Hematopoietic multipotent progenitor cell treated with erythropoietin and hydrocortisone succinate and interleukin-3 and kit ligand, for 4 days (in vitro differentiated cells): ENCODE results near the gene TSEN54.

Experiments
- DNase-seq: peaks from one replicate; pipeline ENCODE4 v3.0.0-alpha.2; 2015

The TSEN54 gene

DNA sequence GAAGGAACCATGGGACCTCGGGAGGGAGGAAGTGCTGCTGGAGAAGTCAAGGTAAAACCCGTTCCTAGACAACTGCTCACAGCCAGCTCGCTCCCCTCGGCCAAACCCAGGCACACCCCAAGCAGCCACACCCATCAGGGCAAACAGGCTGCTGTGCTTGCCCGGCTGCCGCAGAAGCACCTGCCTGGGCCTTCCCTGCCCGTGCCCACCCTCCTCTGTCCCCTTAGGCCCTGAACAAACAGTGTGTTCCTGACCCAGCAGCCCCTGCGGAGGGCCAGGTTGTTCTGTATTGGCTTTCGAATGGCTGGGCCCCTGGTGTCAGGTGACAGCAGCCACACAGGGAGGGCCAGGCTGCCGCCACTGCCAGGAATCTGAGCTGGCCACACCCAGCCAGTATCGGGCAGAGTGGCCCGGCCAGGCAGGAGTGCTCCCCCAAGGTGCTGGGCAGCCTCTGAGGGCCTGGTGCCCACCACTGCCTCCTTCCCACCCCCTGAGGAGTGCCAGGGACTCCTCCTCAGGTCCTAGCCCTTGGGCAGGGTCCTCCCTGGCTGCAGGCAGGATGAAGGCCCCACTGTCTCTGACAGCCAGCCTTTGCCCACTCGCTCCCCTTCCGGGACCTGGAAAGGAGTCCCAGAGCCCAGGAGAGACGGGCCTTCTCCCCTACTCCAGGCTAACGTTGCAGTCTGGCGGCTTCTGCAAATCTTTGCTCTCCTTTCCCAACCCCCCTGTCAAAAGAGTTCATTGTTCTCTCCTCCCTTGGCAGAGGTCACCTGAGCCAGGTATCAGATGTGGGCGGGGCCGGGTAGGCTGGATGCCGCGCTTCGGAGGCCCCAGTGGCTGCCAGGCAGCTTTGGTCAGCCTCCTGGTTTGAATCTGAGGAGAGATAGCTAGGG lies 33.2 kb downstream of the TSEN54 start:
- no peak for DNase-seq

DNA sequence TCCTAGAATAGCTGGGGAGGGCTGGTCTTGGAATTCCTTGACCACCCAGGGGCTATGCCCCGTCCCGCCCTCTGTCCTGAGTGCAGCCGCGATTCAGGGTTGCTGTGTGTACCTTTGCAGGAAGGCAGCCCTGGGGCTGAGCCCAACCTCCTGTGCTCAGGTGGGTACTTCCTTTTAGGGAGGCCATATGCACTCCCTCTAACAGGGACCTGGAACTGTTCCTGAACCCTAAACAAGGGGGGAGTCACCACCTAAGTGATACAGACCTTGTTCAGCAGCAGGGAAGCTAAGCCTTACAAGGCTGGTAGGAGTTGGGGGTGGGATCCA lies 33.8 kb downstream of the TSEN54 start:
- DNase-seq = no peak

DNA sequence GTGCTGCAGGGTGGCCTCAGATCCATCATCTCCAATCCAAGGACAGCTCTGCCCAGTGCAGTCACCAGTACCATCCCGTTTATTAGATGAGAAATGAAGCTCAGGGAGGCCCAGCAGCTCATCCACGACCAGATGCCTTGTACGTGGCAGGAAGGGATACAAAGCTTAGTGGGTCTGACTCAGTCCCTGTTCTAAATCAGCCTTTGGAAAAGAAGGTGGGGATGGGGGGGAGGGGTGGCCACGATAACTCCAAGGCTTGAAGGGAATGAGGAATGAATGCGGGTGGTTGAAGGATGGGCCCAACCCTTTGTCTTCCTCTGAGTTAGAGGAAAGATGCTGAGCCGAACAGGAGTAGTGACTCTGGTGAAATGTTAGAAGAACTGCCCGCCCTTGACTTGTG lies 34.9 kb downstream of the TSEN54 start:
- DNase-seq = no peak

DNA sequence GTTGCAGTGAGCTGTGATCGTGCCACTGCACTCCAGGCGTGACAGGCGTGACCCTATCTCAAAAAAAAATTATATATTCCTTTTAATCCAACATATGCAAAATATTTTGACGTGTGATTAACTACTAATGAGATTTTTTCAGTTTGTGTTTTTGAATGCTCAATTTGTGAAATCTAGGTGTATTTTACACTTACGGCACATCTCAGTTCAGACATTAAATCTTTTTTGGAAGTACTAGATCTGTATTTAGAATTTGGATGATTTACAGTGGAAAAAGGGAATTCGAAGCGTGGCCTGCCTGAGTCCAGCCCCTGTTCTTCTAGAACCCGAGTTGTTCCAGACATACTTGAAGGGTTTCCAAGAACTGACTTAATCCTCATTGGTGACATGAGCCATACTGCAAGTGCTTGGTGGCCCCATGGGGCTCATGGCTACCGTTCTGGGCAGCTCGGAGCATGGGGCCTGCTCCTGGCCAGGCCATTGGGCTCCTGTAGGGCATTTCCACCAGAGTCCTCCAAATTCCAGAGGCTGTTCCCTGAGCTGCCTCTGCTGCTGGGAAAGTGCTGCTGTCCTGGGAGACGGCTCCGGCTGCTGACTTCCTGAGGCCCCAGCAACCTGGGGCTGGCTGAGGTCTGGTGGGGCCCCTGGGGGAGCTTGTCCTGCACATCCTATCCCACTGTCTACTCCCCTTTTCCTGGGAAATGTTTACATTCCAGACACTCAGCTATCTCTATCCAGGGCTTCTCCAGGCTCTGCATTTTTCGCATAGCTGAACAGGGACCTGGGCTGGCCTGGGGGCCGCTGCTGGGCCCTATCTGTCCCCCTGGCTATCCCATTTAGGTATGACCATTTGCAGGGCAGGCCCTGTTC lies 36.3 kb downstream of the TSEN54 start:
- DNase-seq = no peak

DNA sequence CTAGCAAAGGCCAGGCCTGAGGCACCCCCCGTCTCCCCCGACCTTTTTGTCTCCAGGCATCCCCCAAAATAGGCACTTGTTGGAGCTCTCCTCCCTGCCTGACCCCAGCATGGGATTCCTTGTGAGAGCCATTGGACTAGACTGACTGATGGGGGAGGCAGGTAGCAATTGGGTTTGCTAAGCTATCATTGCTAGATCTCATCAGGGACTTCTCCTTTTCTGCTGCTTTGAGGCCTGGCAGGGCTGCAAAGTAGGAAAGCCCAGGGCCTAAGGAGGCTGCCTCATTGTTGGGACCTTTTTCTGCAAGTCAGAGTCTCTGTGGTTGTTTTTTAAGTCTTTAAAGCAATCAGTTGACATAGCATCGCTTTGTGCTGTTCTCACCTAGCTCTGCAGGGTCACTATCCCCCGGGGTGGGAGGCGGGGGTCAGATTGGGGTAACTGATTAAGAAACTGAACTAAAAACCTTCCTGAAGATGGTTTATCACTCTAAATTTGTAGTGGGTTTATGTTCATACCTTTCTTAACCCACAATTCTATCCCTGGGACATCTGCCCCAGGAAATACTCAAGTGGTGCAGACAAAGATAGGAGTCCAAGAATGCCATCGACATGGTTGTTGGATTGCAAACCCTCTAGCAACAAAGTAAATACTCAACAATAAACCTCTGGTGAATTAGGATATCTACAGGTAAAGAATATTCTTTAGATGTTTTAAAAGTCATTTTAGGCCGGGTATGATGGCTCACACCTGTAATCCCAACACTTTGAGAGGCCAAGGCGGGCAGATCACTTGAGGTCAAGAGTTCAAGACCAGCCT lies 37.2 kb downstream of the TSEN54 start:
- DNase-seq = peak; percentile 74

DNA sequence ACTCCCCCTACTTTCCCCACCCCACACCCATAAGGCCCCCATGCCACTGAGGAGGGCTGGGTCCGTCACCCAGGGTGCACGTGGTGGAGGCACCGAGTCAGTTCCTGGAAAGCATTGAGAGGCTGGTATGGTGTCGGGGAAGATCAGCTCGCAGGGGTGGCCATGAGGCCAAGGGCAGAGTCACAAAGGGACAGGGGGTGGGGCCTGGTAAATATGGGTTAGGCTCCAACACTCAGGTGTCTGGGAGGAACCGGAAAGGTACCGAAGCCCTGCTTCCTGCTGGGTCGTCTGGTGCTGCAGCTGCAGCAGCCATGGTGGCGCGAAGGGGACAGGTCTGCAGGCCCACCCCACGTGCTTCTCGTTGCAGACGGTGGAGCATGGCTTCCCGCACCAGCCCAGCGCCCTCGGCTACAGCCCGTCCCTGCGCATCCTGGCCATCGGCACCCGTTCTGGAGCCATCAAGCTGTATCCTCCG lies 39.4 kb downstream of the TSEN54 start:
- DNase-seq = no peak

DNA sequence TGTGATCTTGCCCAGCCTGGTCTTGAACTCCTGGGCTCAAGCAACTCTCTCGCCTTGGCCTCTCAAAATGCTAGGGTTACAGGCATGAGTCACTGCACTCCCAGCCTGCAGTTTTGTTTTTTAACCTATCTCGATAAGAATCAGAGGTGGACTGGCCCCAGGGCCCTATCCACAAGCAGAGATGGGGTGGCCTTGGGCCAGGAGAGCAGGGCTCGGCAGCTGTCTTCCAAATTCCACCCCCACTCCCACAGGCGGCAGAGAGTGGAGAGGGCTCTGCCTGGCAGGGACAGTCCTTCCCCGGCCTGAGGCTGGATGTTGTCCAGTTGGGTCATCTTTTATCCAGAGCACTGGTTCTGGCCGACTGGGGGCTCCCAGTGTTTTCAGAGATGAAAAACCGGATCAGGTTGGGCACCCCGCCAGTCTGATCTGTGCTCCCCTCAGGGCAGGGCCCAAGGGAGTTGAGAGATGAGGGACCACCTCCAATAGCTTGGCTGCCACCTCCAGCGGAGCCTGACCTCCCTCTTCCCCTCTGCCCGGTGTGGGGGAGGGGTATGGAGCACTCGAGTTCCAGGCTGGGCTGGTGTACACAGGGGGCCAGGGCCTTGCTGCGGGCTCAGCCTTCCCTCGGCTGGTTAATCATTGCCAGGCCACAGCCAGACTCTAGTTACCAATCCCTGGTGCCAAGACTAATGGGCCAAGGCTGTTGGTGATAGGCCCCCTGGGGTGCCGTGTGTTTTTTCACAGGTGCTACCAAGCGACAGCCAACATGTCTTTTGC lies 40.9 kb downstream of the TSEN54 start:
- no peak for DNase-seq

DNA sequence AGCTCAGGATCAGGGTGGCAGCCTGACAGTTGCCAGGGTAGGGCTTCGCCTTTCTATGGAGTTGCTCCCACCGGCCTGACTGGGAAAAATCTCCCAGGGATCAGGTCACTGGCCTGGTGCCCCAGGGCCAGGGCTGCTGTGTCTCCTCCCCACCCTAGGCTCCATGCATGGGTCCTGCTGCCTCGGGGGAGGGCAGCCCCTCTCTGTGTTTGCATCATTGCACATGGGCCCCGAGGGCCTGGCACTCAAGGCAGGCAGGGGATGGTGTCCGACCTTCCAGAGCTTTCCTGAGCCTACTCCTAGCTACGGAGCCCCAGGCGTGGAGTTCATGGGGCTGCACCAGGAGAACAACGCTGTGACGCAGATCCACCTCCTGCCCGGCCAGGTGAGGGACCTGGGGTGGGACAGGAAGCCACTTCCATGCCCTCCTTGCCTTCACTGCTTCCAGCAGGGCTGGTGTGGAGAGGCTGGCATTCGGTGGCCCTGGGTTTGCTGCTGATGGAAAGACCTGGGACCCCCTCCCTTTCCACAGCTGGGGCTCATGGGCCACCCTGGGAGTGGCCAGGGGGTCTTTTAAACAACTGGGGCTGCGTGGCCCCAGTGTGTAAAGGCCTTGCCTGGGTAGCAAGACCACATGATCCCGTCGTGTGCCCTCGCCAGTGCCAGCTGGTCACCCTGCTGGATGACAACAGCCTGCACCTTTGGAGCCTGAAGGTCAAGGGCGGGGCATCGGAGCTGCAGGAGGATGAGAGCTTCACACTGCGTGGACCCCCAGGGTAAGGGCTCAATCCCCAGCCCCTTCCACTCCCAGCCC lies 41.7 kb downstream of the TSEN54 start:
- no peak for DNase-seq

DNA sequence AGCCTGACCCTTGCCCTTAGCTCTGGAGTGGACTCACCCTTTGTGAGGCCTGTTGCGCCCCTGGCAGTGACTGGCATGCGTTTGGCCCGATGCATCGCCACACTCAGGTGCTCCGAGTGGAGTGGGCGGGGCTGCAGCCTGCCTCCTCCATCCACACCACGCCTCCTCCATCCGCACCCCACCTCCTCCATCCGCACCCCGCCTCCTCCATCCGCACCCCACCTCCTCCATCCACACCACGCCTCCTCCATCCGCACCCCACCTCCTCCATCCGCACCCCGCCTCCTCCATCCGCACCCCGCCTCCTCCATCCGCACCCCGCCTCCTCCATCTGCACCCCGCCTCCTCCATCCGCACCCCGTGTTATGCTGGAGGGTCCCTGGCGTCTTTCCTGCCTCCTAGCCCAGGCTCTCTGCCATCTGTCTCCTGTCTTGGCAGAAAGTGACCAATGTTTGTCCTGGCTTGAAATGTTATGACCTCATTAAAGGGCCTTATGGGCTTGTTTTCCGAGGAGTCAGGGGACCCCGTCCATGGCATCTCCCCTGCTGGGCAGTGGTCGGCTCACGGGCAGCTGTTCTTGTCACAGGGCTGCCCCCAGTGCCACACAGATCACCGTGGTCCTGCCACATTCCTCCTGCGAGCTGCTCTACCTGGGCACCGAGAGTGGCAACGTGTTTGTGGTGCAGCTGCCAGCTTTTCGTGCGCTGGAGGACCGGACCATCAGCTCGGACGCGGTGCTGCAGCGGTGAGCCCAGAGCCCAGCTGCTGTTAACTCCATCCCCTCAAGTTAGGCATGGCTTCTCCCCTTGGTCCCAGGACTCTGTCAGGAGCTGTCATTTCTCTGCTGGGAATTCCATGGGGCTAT lies 42.6 kb downstream of the TSEN54 start:
- DNase-seq = no peak

DNA sequence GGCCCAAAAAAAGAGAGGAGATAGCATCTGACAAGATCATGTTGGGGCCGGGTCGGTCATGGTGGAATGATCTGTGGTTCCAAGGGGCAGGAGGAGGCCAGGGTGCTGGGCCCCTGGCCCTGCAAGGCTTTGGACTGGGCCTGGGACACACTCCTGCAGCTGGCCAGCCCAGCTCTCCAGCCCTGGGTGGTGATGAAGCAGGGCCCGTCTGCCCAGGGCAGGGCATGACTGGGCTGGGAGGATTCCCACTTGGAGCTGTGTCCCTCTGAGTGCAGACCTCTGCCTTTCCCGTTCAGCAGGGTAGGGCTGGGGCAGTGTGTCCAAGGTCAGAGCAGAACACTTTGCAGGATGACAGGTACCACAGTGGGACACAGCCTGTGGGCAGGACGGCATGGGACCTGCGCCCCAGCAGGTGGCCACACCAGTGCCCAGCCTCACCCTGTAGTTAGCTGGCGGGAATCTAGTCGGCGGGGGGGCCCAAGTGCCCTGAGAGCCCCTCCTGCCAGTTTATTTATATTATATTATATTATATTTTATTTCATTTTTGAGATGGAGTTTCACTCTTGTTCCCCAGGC lies 43.7 kb downstream of the TSEN54 start:
- DNase-seq = no peak

DNA sequence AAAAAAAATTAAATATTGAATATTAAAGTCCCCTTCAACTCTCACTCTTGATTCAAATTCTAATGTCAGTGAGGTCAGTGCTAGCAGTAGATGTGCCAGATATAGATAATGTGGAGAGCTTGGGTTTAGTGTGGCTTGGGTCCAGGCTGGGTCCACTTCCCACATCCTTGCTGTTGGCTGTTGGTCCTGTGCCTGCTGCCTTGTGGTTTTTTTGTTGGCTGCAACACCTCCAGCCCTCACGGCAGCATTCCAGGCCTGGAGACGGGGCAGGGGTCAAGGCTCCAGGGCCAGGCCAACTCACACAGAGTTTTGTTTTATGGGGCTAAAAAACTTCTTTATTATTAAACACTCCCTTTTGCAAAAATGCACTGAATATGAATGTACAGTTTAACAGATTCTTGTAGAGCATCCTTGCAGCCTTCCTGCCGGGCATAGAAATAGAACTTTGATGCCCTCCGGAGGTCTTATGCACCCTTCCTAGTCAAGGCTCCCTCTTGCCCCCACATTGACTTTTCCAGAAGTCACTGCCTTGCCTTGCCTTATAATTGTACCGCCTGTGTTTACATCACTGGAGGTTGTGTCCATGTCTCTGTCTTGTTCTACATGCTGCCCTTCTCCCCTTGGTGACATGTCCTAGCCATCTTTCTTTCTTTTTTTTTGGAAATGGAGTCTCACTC lies 45.7 kb downstream of the TSEN54 start:
- DNase-seq = peak; percentile 38

DNA sequence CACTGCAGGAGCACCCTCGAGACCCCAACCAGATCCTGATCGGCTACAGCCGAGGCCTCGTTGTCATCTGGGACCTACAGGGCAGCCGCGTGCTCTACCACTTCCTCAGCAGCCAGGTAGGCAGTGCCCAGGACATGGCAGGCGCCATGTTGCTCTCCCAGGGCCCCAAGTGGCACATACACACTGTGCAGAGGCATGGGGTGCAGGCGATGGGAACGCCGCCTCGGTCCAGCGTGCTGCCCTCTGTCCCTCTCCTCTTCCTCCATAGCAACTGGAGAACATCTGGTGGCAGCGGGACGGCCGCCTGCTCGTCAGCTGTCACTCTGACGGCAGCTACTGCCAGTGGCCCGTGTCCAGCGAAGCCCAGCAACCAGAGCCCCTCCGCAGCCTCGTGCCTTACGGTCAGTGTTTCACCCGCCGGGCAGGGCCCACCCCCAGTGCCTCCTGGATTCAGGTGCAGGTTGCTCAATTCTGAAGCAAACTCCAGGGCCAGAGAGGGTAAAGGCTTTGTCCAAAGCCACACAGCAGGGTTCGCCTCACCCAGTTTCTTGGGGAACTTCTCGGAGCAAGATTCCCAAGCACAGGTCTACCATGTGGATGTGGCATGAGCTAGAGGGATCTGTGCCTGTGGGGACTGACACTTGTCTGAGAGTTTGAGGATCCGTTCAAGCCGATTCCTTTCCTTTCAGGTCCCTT lies 46.9 kb downstream of the TSEN54 start:
- no peak for DNase-seq

DNA sequence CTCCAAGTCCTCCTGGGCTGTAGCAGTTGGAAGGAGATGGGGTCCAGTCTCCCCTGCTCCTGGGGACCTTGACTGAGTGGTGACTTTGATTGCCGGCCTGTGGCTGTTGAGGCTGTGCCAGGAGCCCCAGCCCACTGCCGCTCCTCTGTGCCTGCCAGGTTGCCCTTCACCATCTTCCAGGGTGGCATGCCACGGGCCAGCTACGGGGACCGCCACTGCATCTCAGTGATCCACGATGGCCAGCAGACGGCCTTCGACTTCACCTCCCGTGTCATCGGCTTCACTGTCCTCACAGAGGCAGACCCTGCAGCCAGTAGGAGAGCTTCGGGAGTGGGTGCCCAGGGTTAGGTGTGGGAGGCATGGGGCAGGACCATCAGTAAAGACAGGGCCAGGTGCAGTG lies 47.9 kb downstream of the TSEN54 start:
- DNase-seq = no peak

DNA sequence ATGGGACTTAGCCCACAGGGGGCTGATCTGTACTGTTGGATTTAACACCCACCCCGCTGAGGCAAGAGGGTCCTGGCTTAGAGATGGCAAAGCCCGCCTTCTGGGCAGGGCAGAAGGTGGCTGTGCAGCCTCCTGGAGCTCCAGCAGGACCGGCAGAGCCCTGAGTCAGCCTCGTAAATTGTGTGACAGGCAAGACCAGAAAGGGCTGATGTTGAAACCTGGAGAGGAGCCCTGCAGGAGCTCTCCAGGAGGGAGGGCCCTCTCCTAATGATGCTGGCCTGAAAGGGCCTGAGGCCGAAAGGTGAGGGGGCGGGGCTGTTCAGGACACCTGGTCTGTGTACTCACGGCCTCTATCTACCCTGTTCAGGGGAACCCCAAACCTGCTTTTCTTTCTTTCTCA lies 48.7 kb downstream of the TSEN54 start:
- no peak for DNase-seq

DNA sequence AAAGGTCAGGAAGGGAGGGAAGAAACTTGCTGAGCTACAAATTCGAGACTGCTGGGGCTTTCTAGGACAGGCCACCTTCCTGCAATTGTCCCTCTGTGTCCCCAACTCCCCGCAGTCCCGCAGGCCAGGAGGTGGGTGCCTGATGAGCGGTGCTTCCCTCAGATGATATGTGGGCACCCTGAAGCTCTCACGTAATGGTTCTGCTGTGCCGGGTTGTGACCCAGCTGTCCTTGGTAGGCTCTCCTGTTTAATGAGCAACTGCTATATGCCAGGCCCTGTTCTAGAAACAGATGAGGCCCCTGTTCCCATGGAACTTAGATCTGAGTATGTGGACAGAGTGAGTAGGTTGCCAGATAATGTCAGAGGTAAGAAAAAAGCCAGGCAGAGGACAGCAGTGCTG lies 49.3 kb downstream of the TSEN54 start:
- DNase-seq = no peak

DNA sequence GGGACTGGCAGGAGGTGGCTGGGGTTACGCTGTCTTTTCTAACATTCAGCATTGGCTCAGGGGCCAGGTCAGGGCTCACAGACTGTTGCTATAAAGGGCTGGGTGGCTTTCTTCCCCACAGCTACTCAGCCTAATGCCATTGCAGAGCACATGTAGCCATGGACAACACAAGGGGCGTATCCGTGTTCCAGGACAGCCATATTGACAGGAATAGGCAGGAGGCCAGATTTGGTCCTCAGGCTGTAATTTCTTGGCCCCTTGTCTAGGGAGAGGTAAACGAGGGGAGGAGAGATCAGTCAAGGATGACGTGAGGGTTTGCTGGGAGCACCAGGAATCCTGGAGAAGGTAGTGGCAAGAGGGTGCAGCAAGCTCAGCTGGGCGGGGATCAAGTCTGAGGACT lies 50.1 kb downstream of the TSEN54 start:
- no peak for DNase-seq

DNA sequence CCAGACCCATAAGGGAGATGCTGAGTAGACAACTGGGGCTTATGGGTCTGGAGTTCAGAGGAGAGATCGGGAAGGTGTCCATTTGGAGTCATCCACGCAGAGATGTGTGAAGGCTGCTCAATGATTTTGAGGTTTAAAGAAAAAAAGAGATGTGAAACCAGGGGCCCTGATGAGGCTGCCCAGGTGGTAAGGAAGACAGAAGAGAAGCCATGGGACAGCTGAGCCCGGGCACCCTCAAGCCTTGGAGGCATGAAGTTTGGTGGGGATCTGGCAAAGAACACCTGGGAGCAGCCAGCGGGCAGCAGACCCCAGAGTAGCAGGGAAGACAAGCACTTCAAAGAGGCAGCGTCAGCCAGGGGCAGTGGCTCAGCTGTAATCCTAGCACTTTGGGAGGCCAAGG lies 50.5 kb downstream of the TSEN54 start:
- no peak for DNase-seq

DNA sequence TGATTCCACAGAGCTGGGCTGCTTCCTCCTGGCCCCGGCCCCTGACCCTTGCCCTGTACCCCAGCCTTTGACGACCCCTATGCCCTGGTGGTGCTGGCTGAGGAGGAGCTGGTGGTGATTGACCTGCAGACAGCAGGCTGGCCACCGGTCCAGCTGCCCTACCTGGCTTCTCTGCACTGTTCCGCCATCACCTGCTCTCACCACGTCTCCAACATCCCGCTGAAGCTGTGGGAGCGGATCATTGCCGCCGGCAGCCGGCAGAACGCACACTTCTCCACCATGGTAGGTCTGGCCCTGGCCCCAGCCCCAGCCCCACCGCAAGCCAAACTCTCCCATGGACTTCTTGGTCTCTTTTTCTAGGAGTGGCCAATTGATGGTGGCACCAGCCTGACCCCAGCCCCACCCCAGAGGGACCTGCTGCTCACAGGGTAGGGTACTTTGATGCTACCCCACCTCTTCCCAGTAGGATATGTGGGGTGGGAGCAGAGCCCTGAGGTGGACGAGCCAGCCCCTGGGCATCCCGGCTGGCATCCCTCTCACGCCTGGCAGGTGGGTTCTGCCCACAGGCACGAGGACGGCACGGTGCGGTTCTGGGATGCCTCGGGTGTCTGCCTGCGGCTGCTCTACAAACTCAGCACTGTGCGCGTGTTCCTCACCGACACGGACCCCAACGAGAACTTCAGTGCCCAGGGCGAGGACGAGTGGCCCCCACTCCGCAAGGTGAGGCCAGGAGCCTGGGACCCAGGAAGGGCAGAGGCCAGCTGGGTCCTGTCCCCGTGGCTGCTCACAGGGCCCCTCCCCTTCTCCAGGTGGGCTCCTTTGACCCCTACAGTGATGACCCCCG lies 52.3 kb downstream of the TSEN54 start:
- DNase-seq = no peak
